ENCODE data around the gene LIFR.

Gene LIFR

DNA sequence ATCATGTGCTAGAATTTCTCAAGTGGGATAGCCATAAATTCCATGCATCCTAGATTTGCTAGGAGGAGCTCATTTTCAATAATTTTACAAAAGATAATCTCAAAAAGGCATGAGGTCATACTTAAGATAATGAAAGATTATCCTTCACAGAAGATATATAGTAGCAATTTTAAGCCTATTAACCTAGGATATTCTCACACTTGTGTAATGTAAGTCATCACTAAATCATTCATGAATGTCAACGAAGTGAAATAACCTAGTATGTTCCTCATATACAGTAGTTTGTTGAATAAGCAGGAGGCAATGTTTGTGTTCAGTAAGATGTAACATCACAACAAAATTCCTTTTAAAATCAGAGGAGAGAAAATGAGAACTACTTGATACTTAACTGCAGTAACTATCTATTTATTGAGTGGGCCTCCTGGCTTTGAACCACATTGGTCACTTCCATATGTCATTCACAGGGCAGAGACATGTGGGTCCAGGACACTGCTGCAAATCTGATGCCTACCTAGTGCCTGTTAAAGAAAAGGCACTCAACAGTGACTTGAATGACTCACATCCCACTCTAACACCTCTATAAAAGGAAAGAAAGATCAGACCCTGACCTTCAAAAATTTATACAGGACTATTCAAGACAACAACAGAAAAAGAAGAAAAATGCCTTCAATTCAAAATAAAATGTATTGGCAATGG lies 8.2 kb downstream of the LIFR start:
- no peak for DNase-seq (ENCODE audit: low read depth)

DNA sequence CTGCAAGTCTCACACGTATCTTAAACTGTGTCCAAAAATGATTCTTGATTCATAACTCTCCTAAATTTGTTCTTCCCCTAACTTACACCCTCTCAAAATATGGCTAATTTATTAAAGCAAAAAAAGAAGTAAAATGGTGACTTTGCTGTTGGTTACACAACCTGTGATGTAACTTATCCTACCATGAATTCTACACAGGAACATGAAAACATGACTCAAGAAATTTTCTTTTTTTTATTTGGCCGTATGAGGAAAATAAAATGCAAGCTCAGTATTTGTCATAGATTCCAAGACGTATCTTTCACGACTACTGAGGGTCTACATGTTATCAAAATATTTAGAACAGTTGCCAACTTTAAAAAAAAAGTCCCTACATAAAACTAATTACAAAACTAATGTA lies 9.2 kb downstream of the LIFR start:
- DNase-seq (ENCODE audit: low read depth): no peak

DNA sequence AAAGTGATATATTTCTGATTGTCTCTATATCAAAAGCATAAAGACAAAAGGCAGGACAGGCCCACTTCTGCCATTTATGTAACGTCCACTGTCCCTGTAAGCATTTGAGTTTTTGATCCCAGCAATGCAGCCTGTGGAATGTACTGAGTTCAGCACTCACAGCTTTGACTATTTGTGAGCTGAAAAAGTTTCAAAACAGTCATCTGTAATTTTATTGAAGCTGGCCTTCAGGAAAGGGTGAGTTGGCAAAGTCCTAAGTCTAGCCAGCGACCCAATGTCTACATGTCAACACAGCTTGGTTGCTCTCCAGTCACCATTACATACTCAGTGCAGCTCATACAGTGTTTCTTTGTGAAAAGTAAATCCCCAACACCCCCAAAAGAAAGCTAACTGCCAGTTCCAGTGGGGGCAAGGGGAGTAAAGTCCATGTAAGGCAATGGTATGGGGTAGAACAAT lies 9.7 kb downstream of the LIFR start:
- no peak for DNase-seq (ENCODE audit: low read depth)

DNA sequence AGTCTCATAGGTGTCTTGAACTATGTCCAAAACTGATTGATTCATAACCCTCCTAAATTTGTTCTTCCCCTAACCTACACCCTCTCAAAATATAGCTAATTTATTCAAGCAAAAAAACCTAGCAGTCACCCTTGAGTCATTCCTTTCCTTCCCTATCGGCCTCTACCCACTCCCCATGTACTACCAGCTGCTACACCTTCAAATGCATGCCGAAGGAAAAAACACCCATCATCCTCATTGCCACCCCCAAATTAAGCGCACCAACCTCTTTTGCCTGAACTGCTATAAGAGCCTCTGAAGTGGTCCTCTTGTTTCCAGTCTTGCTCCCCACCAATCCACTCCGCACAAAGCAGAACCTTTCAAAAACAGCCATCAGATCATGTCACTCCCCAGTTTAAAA lies 12.6 kb downstream of the LIFR start:
- no peak for DNase-seq (ENCODE audit: low read depth)

DNA sequence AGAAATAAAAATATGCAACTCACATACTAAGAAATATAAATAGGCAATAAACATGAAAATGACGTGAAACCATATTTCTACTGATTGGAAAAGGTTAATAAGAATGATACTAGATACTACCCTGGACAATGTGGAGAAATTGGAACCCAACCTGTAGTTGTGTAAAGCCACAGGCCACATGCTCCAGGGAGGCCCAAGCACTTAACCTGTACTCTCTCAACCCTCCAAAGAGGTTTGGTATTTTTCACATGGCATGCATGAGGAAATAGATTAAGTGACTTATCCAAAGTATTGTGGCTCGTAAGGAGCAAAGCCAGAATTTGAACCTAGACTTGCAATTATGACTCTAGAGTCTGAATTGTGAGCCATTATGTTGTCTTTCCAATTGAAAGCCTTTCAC lies 13.4 kb downstream of the LIFR start:
- DNase-seq (ENCODE audit: low read depth): no peak

DNA sequence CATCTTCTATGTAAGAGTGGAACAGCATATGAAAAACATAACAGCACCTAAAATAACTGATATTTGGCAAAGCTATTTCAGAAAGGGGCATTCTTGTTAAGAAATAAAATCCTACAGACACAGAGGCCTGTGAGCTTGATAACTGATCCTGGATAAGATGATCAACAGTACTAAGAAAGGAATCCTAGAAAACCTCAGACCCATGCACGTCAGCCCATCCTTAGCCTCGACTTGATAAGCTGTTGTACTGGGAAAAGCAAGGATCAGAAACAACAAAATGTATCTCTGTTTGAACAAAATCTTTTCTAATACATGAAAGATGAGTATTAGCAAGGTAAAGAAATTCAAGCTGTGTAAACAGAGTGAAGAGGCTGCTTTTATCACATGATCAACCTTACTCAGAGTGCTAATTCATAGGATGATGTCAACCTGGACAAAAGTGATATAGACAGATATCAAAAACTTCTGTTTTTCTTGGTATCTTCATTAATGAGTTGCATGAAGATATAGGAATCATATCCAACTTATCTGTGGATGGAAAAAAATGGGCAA lies 15.2 kb downstream of the LIFR start:
- DNase-seq (ENCODE audit: low read depth): no peak

DNA sequence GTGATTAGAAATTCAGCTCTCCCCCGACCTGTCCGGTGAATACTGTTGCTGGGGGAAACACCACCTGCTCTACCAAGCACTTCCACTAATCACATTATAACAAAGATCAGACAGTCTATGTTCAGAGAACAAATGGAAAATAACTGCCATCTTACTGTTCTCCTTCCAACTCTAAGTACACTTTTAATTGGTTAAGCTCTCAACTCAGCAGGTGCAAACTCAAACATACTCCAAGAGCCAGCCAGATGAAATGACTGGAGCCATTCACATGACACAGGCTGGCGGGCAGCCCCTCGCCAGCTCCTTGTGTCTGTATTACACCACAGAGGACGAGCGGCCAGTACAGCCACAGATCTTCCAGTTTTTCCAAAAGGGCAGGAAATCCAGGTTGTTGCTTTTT lies 16.1 kb downstream of the LIFR start:
- no peak for DNase-seq (ENCODE audit: low read depth)

DNA sequence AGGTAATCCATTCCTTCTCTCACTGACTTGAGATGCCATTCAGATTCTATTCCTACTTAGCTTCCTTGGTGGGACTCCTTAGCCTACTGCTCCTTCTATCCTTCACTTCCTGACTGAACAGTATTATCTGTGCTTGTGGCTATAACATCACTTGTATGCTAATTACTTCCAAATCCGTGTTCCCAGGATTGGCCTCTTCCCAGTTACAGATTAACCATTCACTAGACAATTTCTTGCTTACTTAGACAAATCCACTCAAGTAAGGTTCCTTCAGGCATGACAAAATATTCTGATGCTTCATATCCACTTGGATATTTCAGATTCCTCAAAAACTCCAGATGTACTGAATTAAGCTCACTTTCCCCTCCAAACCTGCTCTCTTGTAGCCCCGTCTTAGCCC lies 18.3 kb downstream of the LIFR start:
- no peak for DNase-seq (ENCODE audit: low read depth)

DNA sequence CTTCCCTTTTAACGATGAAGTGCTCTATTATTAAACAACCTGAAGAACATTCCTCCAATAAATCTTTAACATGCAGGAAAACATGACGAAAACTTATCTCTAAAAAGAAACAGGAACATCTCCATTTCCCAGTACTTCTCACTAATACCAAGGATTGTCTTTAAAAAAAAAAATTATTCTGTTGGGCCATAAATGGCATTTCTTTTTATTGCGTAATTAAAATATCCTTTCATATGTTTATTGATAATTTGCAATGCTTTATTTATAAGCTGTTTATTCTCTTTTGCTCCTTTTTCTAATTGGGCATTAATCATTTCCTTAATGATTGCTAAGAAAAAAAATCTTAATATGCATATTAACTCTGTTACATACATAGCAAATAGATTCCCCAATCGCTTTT lies 18.9 kb downstream of the LIFR start:
- DNase-seq (ENCODE audit: low read depth): no peak

DNA sequence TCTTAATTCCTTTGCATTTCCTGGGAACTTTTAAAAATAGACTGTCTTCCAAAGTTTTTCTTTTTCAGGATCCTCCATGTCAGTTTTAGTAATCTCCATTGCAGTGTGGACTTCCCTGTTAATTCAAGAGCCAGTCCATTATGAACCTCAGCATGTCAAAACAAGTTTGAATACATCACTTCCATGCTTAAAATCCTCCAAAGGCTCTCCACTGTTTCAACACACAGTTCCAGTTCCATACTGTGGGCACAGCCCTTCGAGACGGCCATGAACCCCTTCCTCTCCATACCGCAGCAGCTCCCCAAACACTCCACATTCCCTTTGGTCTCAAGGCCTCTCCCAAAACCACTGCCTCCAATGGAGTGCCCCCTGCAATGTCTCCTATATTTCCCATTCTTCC lies 19.5 kb downstream of the LIFR start:
- no peak for DNase-seq (ENCODE audit: low read depth)

DNA sequence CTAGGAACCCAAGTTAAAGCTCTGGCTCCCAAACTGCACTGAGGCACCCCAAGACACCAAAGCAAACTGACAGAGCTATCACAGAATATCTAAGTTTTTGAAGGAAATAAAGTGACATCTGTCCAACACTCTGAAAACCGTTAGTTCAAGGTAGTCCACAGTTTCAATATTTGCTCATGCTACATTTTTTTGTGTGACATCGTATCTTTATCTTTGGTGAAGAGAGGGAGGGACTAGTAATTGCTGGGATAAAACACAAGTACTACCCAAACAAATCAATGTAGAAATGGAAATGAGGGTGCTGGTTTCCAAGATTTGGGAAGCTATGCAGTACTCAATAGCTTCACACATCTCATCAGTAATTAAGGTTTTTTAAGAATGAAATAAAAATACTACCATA lies 20.6 kb downstream of the LIFR start:
- DNase-seq (ENCODE audit: low read depth): no peak

DNA sequence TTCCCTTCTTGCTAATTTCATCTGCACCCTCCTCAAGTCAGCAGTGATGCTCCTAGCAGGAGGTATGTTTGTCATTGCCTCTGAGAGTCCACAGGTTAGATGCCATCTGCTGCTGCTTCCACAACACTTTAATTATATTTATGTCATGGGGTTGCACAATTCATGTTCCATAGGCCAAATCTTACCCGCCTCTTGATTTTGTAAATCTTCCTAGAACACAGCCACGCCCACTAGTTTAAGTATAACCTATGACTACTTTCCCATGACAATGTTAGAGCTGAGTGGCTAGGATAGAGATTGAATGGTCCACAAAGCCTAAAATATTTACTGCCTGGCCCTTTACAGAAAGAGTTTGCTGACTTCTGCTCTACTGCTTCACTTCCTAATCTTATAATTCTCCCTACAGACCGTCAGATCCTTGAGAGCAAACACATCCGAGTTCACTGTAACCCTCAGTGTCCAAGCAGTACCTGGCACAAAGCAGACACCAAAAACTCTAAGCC lies 21.1 kb downstream of the LIFR start:
- no peak for DNase-seq (ENCODE audit: low read depth)

DNA sequence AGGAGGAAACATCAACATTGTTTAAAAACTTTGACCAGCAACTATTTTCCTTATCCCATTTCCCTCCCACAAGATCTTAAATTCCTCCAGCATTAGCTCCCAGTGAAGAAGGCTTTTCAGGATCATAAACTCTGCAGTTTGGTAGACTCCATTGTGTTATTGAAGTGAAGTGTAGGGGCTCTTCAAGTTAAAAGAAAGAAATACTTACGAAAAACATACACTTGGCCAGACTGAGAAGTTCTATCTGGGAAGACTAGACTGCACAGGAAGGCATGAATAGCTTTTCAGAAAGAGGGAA lies 22.3 kb downstream of the LIFR start:
- DNase-seq (ENCODE audit: low read depth): no peak

DNA sequence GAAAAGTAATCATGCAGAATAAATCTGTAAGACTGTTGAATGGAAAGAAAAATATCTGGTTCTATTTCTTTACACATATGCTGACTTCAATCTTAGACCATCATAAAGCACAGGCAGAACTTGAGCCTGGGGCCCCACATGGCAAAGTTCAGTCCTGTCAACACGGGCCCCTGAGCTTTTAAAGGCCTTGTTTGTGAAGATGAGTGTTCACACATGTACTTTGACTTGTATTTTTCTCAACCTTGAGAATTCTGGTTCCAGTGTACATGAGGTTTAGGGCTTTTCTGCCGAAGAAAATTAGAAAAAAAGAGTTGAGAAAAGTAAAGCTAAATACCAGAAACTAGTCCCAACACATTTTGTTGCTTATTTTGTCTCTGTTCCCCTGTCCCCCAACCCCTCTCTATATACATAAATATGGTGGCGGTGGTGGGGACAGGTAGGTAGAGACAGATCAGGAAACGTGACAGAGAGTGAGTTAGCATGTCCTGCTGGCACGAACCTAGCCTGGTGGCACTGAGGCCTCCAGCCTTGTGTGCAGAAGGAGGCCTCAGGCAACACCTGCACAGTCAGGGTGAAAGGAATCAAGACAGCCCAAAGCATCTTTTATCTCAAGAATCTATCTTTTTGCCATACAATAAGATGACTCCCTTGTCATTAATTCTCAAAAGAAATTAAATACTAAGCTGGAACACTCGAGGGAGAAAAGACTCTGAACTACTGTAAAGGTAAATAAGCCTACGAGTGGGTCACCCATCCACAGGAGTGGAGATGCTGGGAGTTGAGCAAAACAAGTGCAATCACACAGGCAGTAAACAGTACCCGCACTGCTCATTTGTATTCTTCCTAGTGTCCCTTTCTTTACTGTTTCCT lies 22.9 kb downstream of the LIFR start:
- DNase-seq (ENCODE audit: low read depth): no peak

DNA sequence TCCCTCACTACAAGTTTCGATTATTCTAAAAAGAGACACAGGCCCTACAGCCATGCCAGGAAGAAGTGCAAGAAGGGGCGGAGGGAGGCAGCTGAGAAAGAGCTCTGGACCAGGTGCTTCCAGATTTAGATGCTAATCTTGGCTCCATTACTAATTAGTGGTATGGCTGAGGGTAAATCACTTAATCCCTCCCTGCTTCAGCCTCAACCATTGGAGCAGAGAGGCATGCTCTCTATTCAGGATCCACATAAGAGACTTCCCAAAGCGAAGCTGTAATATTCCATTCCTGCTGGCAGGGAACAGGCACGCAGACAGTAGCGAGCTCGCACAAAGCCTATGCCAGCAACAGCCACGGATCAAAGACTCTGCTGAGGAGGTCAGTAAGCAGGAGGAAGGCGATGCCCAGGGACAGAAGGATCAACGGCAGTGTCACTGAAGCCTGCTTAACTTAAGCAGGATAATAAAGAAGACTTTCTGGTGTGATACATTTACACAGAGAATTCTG lies 24.2 kb downstream of the LIFR start:
- DNase-seq (ENCODE audit: low read depth): no peak

DNA sequence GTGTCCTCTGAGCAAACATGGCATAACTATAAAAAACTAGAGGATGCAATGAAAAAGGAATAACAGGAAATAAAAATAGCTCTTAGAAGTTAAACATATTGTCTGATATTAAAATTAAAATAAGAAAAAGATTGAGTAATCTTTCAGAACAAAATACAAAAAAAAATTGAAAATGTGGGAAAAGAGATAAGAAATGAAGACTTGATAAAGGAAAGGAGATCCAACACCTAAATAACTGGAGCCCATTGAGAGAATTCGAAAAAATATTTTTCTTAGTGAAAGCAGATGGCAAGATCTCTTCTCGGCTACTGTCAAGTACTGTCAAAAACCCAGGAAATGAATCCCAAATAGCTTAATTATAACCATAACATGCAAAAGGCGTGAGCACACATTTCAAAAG lies 24.9 kb downstream of the LIFR start:
- no peak for DNase-seq (ENCODE audit: low read depth)

DNA sequence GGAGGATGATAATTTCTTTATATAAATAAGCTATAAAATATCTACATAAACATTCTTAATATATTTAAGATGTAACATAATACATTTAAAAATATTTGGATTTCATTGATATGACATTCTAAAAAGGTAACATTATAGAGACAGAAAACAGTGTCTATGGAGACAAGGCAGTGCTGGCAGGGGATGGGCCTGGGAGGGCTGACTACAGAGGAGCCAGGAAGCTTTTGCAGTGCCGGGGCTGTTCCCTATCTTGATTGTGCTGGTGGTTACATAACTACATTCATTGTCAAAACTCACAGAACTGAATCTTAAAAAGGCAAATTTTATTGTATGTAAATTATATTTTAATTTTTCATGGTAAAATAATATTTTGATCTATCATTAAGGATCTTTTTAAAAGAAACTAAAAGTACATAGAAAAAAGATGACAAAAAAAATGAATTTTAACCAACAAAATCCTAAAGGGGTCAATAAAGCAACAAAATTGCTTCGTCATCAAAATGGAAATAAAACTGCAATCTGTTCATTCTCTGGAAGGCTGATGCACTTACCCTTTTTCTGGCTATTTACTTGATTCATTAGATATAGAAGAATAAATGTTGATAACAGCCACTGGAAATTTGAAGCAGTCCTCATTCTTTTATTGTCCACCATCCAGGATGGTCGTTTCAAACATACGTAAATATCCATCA lies 26.3 kb downstream of the LIFR start:
- DNase-seq (ENCODE audit: low read depth): no peak

DNA sequence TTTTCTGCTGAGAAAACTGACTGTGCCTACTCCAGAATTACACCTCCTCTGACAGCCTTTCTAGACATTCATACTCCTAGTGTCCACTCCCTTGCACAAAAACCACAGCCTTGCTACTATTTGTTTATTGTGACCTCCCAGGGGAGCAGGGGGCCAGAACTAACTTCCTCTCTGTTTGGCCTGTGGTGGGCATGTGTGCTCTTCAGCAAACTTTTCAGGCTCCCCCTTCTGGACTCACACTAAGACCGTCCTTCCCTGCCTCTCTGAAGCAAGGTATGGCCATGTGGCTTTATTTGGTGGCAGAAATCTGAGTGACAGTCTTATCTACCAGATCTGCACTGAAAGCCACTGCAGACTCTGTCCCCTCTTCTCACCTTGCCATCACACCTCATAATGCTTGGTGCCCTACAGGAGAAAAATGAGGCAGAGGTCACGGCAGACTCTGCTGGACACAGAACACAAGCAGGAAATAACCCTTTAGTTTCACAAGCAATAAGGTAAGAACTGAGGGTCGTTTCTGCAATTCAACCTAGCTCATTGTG lies 28.2 kb downstream of the LIFR start:
- no peak for DNase-seq (ENCODE audit: low read depth)

DNA sequence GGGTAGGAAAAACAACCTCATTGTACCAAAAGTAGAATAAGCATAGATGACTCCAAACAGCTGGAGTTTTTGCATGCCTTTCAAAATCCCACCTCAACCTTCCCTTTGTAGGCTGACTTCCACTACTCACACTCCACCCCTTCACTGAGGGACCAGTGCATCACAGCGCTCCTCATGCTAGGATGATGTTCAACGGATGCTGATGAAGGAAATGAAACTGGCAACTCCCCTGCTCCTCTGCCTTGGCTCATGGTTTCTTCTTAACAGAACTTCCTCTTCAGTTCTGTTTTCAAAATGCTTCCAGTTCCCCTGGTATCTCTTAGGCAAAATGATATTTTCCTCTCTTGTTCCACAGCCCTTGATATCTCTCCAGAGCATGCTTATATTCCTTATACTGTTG lies 29.0 kb downstream of the LIFR start:
- DNase-seq (ENCODE audit: low read depth): no peak

DNA sequence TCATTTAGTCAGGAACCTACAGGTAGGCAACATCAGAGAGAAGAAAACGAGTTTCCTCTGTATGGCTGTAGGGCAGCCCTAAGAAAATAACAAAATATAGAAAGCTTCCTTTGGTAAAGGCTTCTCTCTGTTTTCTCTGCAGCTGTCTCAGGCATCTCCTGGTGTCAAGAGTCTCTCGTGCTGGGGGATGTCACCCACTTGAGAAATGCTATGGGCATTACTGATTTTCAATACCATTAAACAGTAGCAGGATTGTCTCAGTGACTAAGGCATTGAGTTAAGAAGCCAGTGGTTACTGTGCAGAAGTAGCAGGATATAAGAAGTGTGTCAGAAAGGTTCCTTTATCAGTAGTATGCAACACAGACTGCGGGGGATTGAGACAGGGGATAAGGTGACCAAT lies 32.4 kb downstream of the LIFR start:
- DNase-seq (ENCODE audit: low read depth): no peak

DNA sequence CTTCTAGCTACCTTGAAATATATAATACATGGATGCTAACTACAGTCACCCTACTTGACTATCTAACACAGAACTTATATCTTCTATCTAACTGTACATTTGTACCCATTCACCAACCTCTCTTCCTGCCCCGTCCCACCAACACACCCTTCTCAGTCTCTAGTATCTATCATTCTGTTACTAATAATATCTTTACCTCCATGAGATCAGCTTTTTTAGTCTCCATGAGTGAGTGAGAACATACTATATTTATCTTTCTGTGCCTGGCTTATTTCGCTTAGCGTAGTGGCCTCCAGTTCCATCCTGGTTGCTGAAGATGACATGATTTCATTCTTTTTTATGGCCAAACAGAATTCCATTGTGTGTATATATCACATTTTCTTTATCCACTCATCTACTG lies 37.0 kb downstream of the LIFR start:
- DNase-seq (ENCODE audit: low read depth): no peak

DNA sequence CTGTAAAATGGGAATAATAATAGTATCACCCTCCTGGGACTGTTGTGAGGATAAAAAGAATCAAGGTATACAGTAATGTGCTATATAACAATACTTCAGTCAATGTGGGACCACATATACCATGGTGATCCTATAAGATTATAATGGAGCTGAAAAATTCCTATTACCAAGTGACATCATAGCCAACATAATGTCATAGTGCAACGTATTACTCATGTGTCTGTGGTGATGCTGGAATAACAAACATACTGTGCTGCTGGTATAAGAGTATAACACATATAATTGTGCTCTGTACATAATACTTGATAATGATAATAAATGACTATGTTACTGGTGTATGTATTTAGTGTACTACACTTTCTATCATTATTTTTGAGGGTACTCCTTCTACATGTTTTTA lies 38.1 kb downstream of the LIFR start:
- DNase-seq (ENCODE audit: low read depth): no peak
